ENCODE data around the gene POLRMT. TPM values are rescaled to one million over a fixed set of nuclear protein-coding genes. Genes with fewer than 3 reads are reported as not detected.
"Not testable (repeated sequence)": the region's sequence is repeated elsewhere in the genome, so short reads cannot be mapped to it uniquely, and the experiment has no call there.

Gene POLRMT
- polyA plus RNA-seq, 1 of the 3 experiments (the other 2 are of a cell fraction): 38.2 TPM

DNA sequence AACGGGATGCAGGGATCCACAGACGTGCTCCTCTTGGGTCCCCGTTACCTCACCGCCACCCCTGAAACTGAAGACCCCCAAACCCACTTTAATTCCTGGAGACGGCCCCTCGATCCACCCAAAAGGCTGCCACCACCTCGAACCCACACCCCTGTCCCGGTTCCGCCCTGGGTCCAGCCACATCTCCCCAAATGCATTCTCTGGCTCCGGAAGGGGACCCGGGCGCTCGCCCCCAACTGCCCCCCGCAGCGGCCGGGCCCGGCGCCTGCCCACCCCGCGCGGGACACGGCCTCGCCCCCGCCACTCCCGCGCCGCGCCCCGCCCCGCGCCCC, 42.6 kb upstream of the POLRMT start (continued):
- TF ChIP-seq FOXM1 (IDR thresholded peaks at IDR 0.05; ENCODE audit: low read depth) (no peak), JUND (IDR thresholded peaks at IDR 0.05) (no peak)

DNA sequence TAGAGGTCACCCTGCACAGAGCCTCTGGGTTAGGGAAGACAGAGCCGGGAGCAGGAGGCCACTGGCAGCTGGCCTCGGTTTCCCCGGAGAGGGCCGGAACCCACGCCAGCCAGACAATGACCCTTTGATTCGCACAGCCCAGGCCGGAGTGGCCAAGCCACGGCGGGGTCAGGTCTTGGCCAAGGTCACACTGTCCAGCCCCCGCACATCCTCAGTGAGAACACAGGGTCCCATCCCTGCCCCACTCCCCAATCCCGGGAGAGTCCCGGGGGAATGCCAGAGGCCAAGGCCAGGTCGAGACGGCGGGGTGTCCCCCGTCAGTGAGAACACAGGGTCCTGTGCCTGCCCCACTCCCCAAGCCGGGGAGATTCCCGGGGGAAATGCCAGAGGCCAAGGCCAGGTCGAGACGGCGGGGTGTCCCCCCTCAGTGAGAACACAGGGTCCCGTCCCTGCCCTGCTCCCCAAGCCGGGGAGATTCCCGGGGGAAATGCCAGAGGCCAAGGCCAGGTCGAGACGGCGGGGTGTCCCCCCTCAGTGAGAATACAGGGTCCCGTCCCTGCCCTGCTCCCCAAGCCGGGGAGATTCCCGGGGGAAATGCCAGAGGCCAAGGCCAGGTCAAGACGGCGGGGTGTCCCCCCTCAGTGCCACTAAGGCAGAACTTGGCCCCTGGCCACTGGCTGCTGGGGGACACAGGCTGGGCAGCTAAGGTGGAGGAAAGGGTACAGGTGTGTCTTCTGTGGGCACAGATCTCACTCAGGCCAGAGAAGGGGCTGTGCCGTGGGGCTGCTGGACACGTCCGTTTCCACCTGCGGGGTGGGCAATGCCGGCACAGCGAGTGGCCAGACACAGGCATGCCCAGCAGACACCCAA, 41.2 kb upstream of the POLRMT start:
- Histone ChIP-seq H3K9me3 (no peaks in the 10 kb centered on the region), H3K27ac (ENCODE audit: low read depth in 2 of 2, low read length in 1 of 2) (no peak overlapping the region), H3K27me3 (ENCODE audit: insufficient read depth) (no peaks in the 10 kb centered on the region), H3K36me3 (replicated peaks in 1 of 2; ENCODE audit: control insufficient read depth in 1 of 2, insufficient read depth in 2 of 2, low read length in 1 of 2) (peaks cover 0 to 3% of the 10 kb centered on the region in 2 experiments), H3K9ac (no peak overlapping the region), H3K4me2 (no peak overlapping the region), H2AFZ (ENCODE audit: low read depth) (no peak overlapping the region), H3K9me2 (no peaks in the 10 kb centered on the region), H3K79me2 (ENCODE audit: insufficient read depth) (peaks cover 25% of the 10 kb centered on the region), H4K20me1 (ENCODE audit: insufficient read depth) (no peaks in the 10 kb centered on the region), H3K4me1 (ENCODE audit: control insufficient read depth in 1 of 2, insufficient read depth in 2 of 2, low read depth in 1 of 2, low read length in 1 of 2) (peaks cover 8 to 29% of the 10 kb centered on the region in 2 experiments; a peak in 3 of 4 replicates), H3K4me3 (ENCODE audit: low read depth in 2 of 2, low read length in 1 of 2) (no peak overlapping the region), H3F3A (replicated peaks; ENCODE audit: insufficient read depth) (peaks cover 10% of the 10 kb centered on the region)
- ChIA-PET POLR2A (interaction anchor here (1.1 kb wide), 1 partner anchor 310 kb away, joined by 4 read pairs; the partner anchor contains the start of gene WDR18), CTCF (interaction anchor here (0.5 to 6.0 kb wide), 9 partner anchors 8 to 93 kb away, joined by 3 to 33 read pairs (median 3); partner anchors contain the start of gene RNF126)
- TF ChIP-seq TCF12 (IDR thresholded peaks at IDR 0.05): no peak
- no peak for TF ChIP-seq SMC3 (IDR thresholded peaks at IDR 0.05; ENCODE audit: low read depth, low read length)
- TF ChIP-seq, protein P1, sequence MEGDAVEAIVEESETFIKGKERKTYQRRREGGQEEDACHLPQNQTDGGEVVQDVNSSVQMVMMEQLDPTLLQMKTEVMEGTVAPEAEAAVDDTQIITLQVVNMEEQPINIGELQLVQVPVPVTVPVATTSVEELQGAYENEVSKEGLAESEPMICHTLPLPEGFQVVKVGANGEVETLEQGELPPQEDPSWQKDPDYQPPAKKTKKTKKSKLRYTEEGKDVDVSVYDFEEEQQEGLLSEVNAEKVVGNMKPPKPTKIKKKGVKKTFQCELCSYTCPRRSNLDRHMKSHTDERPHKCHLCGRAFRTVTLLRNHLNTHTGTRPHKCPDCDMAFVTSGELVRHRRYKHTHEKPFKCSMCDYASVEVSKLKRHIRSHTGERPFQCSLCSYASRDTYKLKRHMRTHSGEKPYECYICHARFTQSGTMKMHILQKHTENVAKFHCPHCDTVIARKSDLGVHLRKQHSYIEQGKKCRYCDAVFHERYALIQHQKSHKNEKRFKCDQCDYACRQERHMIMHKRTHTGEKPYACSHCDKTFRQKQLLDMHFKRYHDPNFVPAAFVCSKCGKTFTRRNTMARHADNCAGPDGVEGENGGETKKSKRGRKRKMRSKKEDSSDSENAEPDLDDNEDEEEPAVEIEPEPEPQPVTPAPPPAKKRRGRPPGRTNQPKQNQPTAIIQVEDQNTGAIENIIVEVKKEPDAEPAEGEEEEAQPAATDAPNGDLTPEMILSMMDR (IDR thresholded peaks at IDR 0.05): no peak
- TF ChIP-seq JUND (IDR thresholded peaks at IDR 0.05): no peak
- TF ChIP-seq FOSL2 (IDR thresholded peaks at IDR 0.05; ENCODE audit: borderline replicate concordance, low read depth): no peak
- no peak for TF ChIP-seq GABPA (IDR thresholded peaks at IDR 0.05; ENCODE audit: low read depth)
- TF ChIP-seq NRF1 (IDR thresholded peaks at IDR 0.05; ENCODE audit: low read depth, low read length): no peak
- TF ChIP-seq, protein P2, sequence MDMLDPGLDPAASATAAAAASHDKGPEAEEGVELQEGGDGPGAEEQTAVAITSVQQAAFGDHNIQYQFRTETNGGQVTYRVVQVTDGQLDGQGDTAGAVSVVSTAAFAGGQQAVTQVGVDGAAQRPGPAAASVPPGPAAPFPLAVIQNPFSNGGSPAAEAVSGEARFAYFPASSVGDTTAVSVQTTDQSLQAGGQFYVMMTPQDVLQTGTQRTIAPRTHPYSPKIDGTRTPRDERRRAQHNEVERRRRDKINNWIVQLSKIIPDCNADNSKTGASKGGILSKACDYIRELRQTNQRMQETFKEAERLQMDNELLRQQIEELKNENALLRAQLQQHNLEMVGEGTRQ (IDR thresholded peaks at IDR 0.05; ENCODE audit: borderline replicate concordance, low read depth, low read length): no peak
- no peak for TF ChIP-seq GATA2 (CRISPR knock-in tag; IDR thresholded peaks at IDR 0.05)
- no peak for DNase-seq
- 85% methylated on average over 27 of the region's 38 CpGs for WGBS (ENCODE audit: low lambda C conversion rate)

DNA sequence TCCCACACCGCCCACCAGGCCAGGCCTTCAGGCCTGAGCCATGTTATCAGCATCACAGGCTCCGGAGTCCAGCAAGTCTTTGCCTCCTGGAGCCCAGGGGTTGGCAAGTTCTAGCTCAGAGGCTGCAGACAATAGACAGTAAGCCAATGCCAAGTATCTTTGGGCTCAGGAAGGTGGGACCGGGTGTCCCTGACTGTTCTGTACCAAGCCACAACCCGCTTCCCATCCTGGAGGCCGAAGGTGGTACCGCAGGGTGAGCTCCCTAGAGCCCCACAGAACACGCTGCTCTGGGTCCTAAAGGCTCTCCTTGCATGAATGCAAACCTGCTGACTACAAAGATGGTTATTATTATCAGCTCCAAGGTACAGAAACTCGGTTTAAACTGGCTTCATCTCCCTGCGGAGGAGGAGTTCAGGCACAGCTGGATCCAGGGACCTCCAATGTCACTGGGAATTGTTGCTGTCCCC, 37.3 kb upstream of the POLRMT start:
- CTCF ChIA-PET: interaction anchor here (1.6 kb wide), 1 partner anchor 63 kb away, joined by 15 read pairs; no protein-coding TSS in a partner anchor

DNA sequence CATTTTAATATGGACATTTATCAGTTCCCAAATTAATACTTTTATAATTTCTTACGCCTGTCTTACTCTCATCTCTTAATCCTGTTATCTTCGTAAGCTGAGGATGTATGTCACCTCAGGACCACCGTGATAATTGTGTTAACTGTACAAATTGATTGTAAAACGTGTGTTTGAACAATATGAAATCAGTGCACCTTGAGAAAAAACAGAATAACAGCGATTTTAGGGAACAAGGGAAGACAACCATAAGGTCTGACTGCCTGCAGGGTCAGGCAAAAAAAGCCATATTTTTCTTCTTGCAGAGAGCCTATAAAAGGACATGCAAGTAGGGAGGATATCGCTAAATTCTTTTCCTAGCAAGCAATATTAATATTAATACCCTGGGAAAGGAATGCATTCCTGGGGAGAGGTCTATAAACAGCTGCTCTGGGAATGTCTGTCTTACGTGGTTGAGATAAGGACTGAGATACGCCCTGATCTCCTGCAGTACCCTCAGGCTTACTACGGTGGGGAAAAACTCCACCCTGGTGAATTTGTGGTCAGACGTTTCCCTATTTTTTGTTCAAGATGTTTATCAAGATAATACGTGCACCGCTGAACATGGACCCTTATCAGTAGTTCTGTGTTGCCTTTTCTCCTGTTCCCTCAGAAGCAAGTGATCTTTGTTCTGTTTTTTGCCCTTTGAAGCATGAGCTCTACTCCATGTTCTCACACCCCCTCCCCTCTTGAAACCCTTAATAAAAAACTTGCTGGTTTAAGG, 35.5 kb upstream of the POLRMT start:
- H3K4me2 ChIP-seq; H3K27ac ChIP-seq (ENCODE audit: low read depth in 2 of 2, low read length in 1 of 2); H3K9me3 ChIP-seq; H3K79me2 ChIP-seq (ENCODE audit: insufficient read depth); H3K27me3 ChIP-seq (ENCODE audit: insufficient read depth); H4K20me1 ChIP-seq (ENCODE audit: insufficient read depth); H3K36me3 ChIP-seq (replicated peaks in 1 of 2; ENCODE audit: control insufficient read depth in 1 of 2, insufficient read depth in 2 of 2, low read length in 1 of 2); H2AFZ ChIP-seq (ENCODE audit: low read depth); H3K9me2 ChIP-seq; H3F3A ChIP-seq (replicated peaks; ENCODE audit: insufficient read depth); H3K9ac ChIP-seq; H3K4me3 ChIP-seq (ENCODE audit: low read depth in 2 of 2, low read length in 1 of 2); POLR2A ChIA-PET; DNase-seq; H3K4me1 ChIP-seq (ENCODE audit: control insufficient read depth in 1 of 2, insufficient read depth in 2 of 2, low read depth in 1 of 2, low read length in 1 of 2): not testable (repeated sequence)
- CTCF ChIA-PET: interaction anchor here (0.8 to 1.3 kb wide), 3 partner anchors 65 to 189 kb away, joined by 3 to 9 read pairs (median 4); no protein-coding TSS in a partner anchor
- WGBS (ENCODE audit: low lambda C conversion rate): 31% methylated on average over 12 of the region's 12 CpGs

More for the DNA sequence above, 37.3 kb upstream of the POLRMT start:
- Histone ChIP-seq H3K9me3 (no peaks in the 10 kb centered on the region), H3K9me2 (no peaks in the 10 kb centered on the region), H4K20me1 (ENCODE audit: insufficient read depth) (no peaks in the 10 kb centered on the region), H3K27me3 (ENCODE audit: insufficient read depth) (no peaks in the 10 kb centered on the region), H3K9ac (no peak overlapping the region), H3K4me2 (no peak overlapping the region), H2AFZ (ENCODE audit: low read depth) (no peak overlapping the region), H3K4me3 (ENCODE audit: low read depth in 2 of 2, low read length in 1 of 2) (no peak overlapping the region), H3K4me1 (ENCODE audit: control insufficient read depth in 1 of 2, insufficient read depth in 2 of 2, low read depth in 1 of 2, low read length in 1 of 2) (peaks cover 0 to 6% of the 10 kb centered on the region in 2 experiments; a peak in 1 of 4 replicates), H3K27ac (ENCODE audit: low read depth in 2 of 2, low read length in 1 of 2) (no peak overlapping the region), H3K79me2 (ENCODE audit: insufficient read depth) (no peaks in the 10 kb centered on the region), H3F3A (replicated peaks; ENCODE audit: insufficient read depth) (peaks cover 9% of the 10 kb centered on the region), H3K36me3 (replicated peaks in 1 of 2; ENCODE audit: control insufficient read depth in 1 of 2, insufficient read depth in 2 of 2, low read length in 1 of 2) (no peaks in the 10 kb centered on the region)
- POLR2A ChIA-PET: no interaction called here
- 50% methylated on average over 1 of the region's 9 CpGs for WGBS (ENCODE audit: low lambda C conversion rate)
- no peak for DNase-seq
- no peak for TF ChIP-seq EP300 (IDR thresholded peaks at IDR 0.05; ENCODE audit: borderline replicate concordance in 1 of 2, low read depth in 1 of 2, low read length in 1 of 2)
- no peak for TF ChIP-seq RXRA (IDR thresholded peaks at IDR 0.05; ENCODE audit: borderline replicate concordance, low read depth)
- TF ChIP-seq, protein P3, sequence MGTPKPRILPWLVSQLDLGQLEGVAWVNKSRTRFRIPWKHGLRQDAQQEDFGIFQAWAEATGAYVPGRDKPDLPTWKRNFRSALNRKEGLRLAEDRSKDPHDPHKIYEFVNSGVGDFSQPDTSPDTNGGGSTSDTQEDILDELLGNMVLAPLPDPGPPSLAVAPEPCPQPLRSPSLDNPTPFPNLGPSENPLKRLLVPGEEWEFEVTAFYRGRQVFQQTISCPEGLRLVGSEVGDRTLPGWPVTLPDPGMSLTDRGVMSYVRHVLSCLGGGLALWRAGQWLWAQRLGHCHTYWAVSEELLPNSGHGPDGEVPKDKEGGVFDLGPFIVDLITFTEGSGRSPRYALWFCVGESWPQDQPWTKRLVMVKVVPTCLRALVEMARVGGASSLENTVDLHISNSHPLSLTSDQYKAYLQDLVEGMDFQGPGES (IDR thresholded peaks at IDR 0.05; ENCODE audit: low read depth, low read length): no peak

All from SK-N-SH (cell line).